HEK293T (cell line): ENCODE data around the gene CMTM6.

Experiments used
- CTCF ChIA-PET: fragments of 350-600 bp; formaldehyde crosslinking; extraction: SDS; loops from one replicate; lab custom pipeline; 2021; ENCODE audit warnings: antibody characterized with exemption, inconsistent platforms; lab: Yijun Ruan, JAX
- POLR2A ChIA-PET: fragments of 350-600 bp; formaldehyde crosslinking; extraction: SDS; loops from one replicate; lab custom pipeline; 2020; ENCODE audit warnings: antibody characterized with exemption, inconsistent platforms; lab: Yijun Ruan, JAX
- DNase-seq: peaks from one replicate; pipeline ENCODE4 v3.0.0; 2012; ENCODE audit warnings: mixed read lengths; ENCODE audit errors: extremely low spot score
- ARNT ChIP-seq: fragments of 450-650 bp; IDR thresholded peaks from 2 replicates; pipeline ENCODE4 v1.6.1; 2017; ENCODE audit warnings: mild to moderate bottlenecking
- BHLHE40 ChIP-seq: fragments of 450-650 bp; IDR thresholded peaks from 2 replicates; pipeline ENCODE4 v1.6.1; 2016; ENCODE audit warnings: mild to moderate bottlenecking, moderate library complexity, borderline replicate concordance
- CTBP1 ChIP-seq: fragments of 450-650 bp; IDR thresholded peaks from 2 replicates; pipeline ENCODE4 v1.6.1; 2016; ENCODE audit warnings: borderline replicate concordance
- ELF4 ChIP-seq: fragments of 450-650 bp; IDR thresholded peaks from 2 replicates; pipeline ENCODE4 v1.6.1; 2017; ENCODE audit warnings: antibody characterized with exemption
- FOXA1 ChIP-seq: fragments of 450-650 bp; IDR thresholded peaks from 2 replicates; pipeline ENCODE4 v1.6.1; 2016; ENCODE audit warnings: mild to moderate bottlenecking
- FOXK2 ChIP-seq: fragments of 450-650 bp; IDR thresholded peaks from 2 replicates; pipeline ENCODE4 v1.6.1; 2016; ENCODE audit warnings: mild to moderate bottlenecking
- FOXM1 ChIP-seq: fragments of 450-650 bp; IDR thresholded peaks from 2 replicates; pipeline ENCODE4 v1.6.1; 2017; ENCODE audit warnings: mild to moderate bottlenecking, borderline replicate concordance
- HDGF ChIP-seq: fragments of 450-650 bp; IDR thresholded peaks from 2 replicates; pipeline ENCODE4 v1.6.1; 2017; ENCODE audit warnings: antibody characterized with exemption, borderline replicate concordance
- L3MBTL2 ChIP-seq: fragments of 450-650 bp; conservative IDR thresholded peaks from 2 replicates; pipeline ENCODE4 v1.6.1; 2016; ENCODE audit warnings: mild to moderate bottlenecking
- LEF1 ChIP-seq: fragments of 450-650 bp; IDR thresholded peaks from 2 replicates; pipeline ENCODE4 v1.6.1; 2017; ENCODE audit warnings: mild to moderate bottlenecking, borderline replicate concordance
- NFRKB ChIP-seq: fragments of 450-650 bp; IDR thresholded peaks from 2 replicates; pipeline ENCODE4 v1.6.1; 2016; ENCODE audit warnings: mild to moderate bottlenecking, moderate library complexity
- SP1 ChIP-seq: fragments of 450-650 bp; IDR thresholded peaks from 2 replicates; pipeline ENCODE4 v1.6.1; 2017
- SUZ12 ChIP-seq: fragments of 450-650 bp; IDR thresholded peaks from 2 replicates; pipeline ENCODE4 v1.6.1; 2016; ENCODE audit warnings: mild to moderate bottlenecking
- TARDBP ChIP-seq: fragments of 450-650 bp; IDR thresholded peaks from 2 replicates; pipeline ENCODE4 v1.6.1; 2016
- ZNF384 ChIP-seq: fragments of 450-650 bp; IDR thresholded peaks from 2 replicates; pipeline ENCODE4 v1.6.1; 2016
- TF ChIP-seq, protein P1 (sequence below): fragments of 450-650 bp; IDR thresholded peaks from 2 replicates; pipeline ENCODE4 v1.6.1; 2016

The CMTM6 gene

DNA sequence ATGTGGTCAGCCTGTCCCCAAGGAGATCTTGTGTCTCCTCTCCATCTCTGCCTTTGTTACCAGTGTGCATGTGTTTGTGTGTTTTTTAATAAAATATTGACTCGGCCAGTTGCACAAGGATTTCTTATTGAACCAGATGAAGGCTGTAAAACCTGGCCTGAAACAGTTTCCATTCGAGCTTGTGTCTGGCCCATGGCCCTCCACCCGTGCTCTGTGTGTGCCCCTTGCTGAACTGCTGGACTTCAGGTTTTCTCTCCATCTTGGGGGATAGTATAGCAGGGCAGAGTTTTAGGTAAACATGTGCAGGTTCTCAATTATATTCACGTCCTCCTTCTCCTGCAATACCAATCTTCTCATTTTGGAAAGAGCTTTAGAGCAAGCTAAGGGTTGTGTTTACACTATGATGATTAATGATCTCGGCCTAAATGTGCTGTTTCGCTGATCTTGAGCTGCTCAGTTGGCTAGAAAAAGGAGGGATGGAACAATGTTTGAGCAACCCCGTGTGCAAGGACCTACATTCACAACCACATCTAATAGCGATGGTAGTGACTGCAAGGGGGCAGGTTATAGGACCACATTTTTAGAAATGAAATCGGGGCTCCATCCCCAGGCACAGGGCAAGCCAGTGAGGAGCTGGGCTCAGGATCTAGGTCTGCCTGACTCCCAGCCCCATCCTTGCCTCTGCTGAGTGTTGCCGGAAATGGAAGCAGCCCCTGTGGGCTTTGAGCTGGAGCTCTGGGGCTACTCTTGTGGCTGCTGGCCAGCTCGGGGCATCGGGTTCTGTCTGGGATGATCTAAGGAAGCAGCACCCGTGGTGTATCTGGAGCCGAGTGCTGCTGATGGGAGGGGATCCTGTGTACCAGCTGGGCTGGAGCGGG, 47.7 kb downstream of the CMTM6 start:
- DNase-seq: no peak
- no peak for TF ChIP-seq FOXM1
- no peak for TF ChIP-seq ZNF384
- TF ChIP-seq TARDBP: no peak
- TF ChIP-seq BHLHE40: no peak
- TF ChIP-seq SUZ12: no peak
- no peak for TF ChIP-seq ARNT
- CTCF ChIA-PET: interaction anchor here (0.7 to 3.4 kb wide), 3 partner anchors 13 to 80 kb away, joined by 4 to 11 read pairs (median 5); no protein-coding TSS in a partner anchor
- POLR2A ChIA-PET: interaction anchor here (0.9 kb wide), 1 partner anchor 13 kb away, joined by 3 read pairs; no protein-coding TSS in a partner anchor

DNA sequence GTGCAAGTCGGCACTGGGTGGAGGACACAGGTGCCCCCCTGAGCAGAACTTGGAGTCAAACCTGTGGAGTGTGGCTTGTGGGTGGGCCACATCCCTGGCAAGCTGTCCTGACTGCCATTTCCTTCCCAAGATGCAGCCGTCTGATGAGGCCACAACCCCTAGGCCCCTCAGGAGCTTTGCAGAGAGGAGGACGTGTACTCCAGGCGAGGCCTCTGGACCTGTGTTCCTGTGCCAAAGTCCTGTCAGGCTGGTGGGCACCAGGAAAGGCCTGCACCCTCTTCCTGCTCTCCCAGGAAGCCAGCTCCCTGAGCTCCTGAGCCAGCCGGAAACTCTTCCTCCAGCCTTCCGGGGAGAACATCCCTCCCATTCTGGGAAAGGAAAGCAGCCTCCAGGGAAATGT, 48.5 kb downstream of the CMTM6 start:
- DNase-seq: no peak
- TF ChIP-seq NFRKB: no peak
- TF ChIP-seq, protein P1, sequence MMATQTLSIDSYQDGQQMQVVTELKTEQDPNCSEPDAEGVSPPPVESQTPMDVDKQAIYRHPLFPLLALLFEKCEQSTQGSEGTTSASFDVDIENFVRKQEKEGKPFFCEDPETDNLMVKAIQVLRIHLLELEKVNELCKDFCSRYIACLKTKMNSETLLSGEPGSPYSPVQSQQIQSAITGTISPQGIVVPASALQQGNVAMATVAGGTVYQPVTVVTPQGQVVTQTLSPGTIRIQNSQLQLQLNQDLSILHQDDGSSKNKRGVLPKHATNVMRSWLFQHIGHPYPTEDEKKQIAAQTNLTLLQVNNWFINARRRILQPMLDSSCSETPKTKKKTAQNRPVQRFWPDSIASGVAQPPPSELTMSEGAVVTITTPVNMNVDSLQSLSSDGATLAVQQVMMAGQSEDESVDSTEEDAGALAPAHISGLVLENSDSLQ: no peak
- no peak for TF ChIP-seq L3MBTL2
- no peak for TF ChIP-seq HDGF
- no peak for TF ChIP-seq SUZ12
- no peak for TF ChIP-seq ELF4
- TF ChIP-seq BHLHE40: no peak
- TF ChIP-seq SP1: no peak
- no peak for TF ChIP-seq LEF1
- no peak for TF ChIP-seq FOXA1
- TF ChIP-seq CTBP1: no peak
- TF ChIP-seq FOXK2: no peak
- no peak for TF ChIP-seq FOXM1
- no peak for TF ChIP-seq ZNF384
- TF ChIP-seq TARDBP: no peak
- TF ChIP-seq ARNT: no peak
- ChIA-PET CTCF (interaction anchor here (0.7 to 2.5 kb wide), 2 partner anchors 14 to 79 kb away, joined by 4 to 5 read pairs; no protein-coding TSS in a partner anchor), POLR2A (interaction anchor here (0.9 kb wide), 1 partner anchor 14 kb away, joined by 3 read pairs; no protein-coding TSS in a partner anchor)

DNA sequence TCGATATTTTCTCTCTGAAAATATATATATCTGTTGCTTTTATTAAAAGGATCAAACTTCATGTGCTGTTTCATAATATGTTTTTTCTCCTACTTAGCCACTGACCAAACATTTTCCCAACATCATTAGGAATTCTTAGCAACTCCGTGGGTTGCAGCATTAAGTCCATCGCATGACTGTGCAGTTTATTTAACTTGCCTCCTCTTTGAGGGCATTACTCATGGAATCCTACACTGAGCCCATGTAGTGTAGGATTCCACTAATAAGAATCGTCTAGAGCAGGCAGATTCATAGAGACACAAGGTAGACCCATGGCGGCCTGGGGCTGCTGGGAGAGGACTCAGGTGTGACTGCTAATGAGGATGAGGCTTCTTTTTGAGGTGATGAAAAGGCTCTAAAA, 49.3 kb downstream of the CMTM6 start:
- no peak for TF ChIP-seq BHLHE40
- TF ChIP-seq LEF1: no peak
- no peak for TF ChIP-seq HDGF
- TF ChIP-seq, protein P1: no peak
- no peak for TF ChIP-seq SUZ12
- TF ChIP-seq ZNF384: no peak
- TF ChIP-seq ELF4: no peak
- no peak for TF ChIP-seq NFRKB
- TF ChIP-seq ARNT: no peak
- CTCF ChIA-PET: interaction anchor here (2.5 kb wide), 1 partner anchor 79 kb away, joined by 5 read pairs; no protein-coding TSS in a partner anchor
- no peak for DNase-seq
- POLR2A ChIA-PET: no interaction called here

DNA sequence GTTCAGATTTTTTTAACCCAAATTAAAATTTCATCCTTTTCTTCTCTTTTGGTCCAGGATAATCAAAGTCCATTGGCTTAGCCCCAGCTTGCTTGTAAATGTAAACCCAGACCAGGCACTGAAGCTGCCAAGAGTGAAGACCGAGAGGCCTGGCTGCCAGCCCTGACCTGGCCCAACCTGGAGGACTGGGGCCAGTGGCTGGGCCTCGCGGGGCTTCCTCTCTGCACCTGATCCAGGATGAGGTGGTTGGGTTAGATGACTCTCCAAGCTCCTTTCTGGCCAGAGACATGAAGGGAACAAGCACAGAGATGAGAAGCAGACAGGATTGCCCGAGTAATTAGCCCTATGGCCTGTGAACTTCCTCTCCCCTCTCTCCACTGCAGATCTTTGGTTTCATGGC, 50.6 kb downstream of the CMTM6 start:
- POLR2A ChIA-PET: no interaction called here
- CTCF ChIA-PET: no interaction called here

DNA sequence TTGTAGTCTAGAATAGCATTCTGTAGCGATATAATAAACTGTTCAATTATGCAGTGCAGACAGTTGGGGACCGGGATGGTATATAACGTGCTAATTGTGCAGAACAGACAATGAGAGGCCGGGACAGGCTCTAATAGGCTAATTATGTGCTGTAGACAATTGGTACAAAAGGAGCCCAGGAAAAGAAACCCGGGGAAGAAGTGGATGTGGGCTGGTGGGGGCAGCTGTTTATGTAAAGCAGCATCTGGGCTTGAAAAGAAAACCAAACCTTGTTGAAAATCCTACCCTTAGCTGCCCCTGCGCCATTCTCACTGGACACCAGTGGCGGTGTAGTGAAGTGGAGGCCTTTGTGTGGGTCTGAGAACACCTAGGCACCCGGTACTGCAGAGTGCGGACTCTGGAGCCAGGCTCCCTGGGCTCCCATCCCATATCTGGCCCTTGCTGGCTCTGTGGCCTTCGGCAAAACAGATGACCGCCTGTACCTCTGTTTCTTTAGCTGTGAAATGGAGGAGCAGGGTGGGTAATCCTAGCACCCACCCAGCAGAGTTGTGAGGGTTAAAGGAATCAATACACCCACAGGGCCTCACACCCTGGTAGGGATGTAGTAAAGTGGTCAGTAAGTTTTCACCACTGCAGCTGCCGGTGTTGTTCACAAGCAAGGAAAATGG, 51.5 kb downstream of the CMTM6 start:
- ChIA-PET CTCF (no interaction called here), POLR2A (no interaction called here)
- TF ChIP-seq CTBP1 (no peak), LEF1 (no peak), FOXM1 (no peak), ARNT (no peak), ELF4 (no peak), FOXA1 (no peak), L3MBTL2 (no peak), BHLHE40 (no peak), SUZ12 (no peak), SP1 (no peak), HDGF (no peak)
- TF ChIP-seq, protein P1: no peak
- no peak for DNase-seq

More for the DNA sequence above, 50.6 kb downstream of the CMTM6 start:
- TF ChIP-seq CTBP1 (no peak), ARNT (no peak), HDGF (no peak), LEF1 (no peak)
- TF ChIP-seq, protein P1: no peak
- DNase-seq: no peak
